GM12878 (cell line): ENCODE data around the gene OSGEP. TPM values are rescaled to one million over a fixed set of nuclear protein-coding genes. Genes with fewer than 3 reads are reported as not detected.

Experiments
- ATAC-seq: fragments of 200-7000 bp; cut with Tn5 transposase; 3 replicates; pipeline ENCODE4 v1.9.1; 2020; ENCODE audit warnings: mild to moderate bottlenecking, moderate library complexity
- BruUV-seq: library from RNA; stranded (reverse); fragments of 400-500 nt; replicated peaks from 2 replicates; lab custom pipeline; 2021; lab: Mats Ljungman, UMichigan
- CTCF ChIA-PET: fragments of 300-600 bp; sonication (Branson Sonifier 250); formaldehyde crosslinking; extraction: SDS; loops from one replicate; lab custom pipeline; 2021; ENCODE audit warnings: inconsistent platforms; lab: Yijun Ruan, JAX
- POLR2A ChIA-PET: fragments of 350-600 bp; formaldehyde crosslinking; extraction: SDS; loops from one replicate; lab custom pipeline; 2021; ENCODE audit warnings: inconsistent platforms; lab: Charles Lee
- RAD21 ChIA-PET: fragments of 300-600 bp; sonication (Branson Sonifier 250); formaldehyde crosslinking; loops from one replicate; lab custom pipeline; 2023; ENCODE audit warnings: antibody characterized with exemption; ENCODE audit not compliant: unreplicated experiment; lab: Charles Lee
- SMC1A ChIA-PET: fragments of 300-600 bp; sonication (Branson Sonifier 250); formaldehyde crosslinking; loops from one replicate; lab custom pipeline; 2023; ENCODE audit not compliant: unreplicated experiment, uncharacterized antibody; lab: Charles Lee
- DNase-seq: peaks from one replicate; pipeline ENCODE4 v3.0.0-alpha.2; 2011; ENCODE audit warnings: low read depth, low spot score
- FAIRE-seq: peaks from 3 replicates; lab custom pipeline; 2011; peaks lifted over from hg19 to GRCh38; lab: Jason Lieb, UNC
- H2AFZ ChIP-seq: 2 replicates; pipeline ENCODE4 v1.6.0; 2011; ENCODE audit warnings: low read depth, low read length, control low read depth; ENCODE audit not compliant: control insufficient read depth
- H3K27ac ChIP-seq: 2 replicates; pipeline ENCODE4 v1.5.1; 2011; ENCODE audit warnings: control low read depth; ENCODE audit not compliant: control insufficient read depth, insufficient read depth
- H3K27me3 ChIP-seq, 2 experiments: replicated peaks in 1 of 2; 2 replicates each; pipeline versions ENCODE4 v1.6.0 to v1.6.1; 2011; ENCODE audit warnings: low read length in 1 of 2; ENCODE audit not compliant: control insufficient read depth in 2 of 2, insufficient read depth in 2 of 2
- H3K36me3 ChIP-seq, 2 experiments: 2 replicates each; pipeline ENCODE4 v1.5.1; 2011; ENCODE audit warnings: low read length in 1 of 2; ENCODE audit not compliant: control insufficient read depth in 2 of 2, insufficient read depth in 2 of 2
- H3K4me1 ChIP-seq: 2 replicates; pipeline ENCODE4 v1.6.1; 2011; ENCODE audit warnings: mild to moderate bottlenecking, low read length, moderate library complexity, mixed read lengths; ENCODE audit not compliant: control insufficient read depth, insufficient read depth
- H3K4me2 ChIP-seq: 2 replicates; pipeline ENCODE4 v1.6.0; 2011; ENCODE audit warnings: control low read depth; ENCODE audit not compliant: control insufficient read depth, insufficient read depth
- H3K4me3 ChIP-seq: fragments of 200-600 bp; sonication (generic); 2 replicates; pipeline ENCODE4 v1.5.1; 2016
- H3K79me2 ChIP-seq: 2 replicates; pipeline ENCODE4 v1.6.0; 2011; ENCODE audit warnings: low read length; ENCODE audit not compliant: control insufficient read depth, insufficient read depth
- H3K9ac ChIP-seq: 2 replicates; pipeline ENCODE4 v1.8.0; 2011; ENCODE audit warnings: low read length, control low read depth, mixed read lengths; ENCODE audit not compliant: control insufficient read depth, insufficient read depth
- H3K9me3 ChIP-seq: replicated peaks from 3 replicates; pipeline ENCODE4 v1.5.1; 2011; ENCODE audit warnings: mild to moderate bottlenecking, low read length; ENCODE audit not compliant: control insufficient read depth, insufficient read depth
- H4K20me1 ChIP-seq: 2 replicates; pipeline ENCODE4 v1.6.0; 2011; ENCODE audit not compliant: control insufficient read depth, insufficient read depth
- CTCF ChIP-seq, 3 experiments: IDR thresholded peaks in 2 of 3; conservative IDR thresholded peaks in 1 of 3; 2 replicates each; pipeline ENCODE4 v1.5.1; 2011; ENCODE audit warnings: low read depth in 3 of 3, low read length in 3 of 3, mild to moderate bottlenecking in 3 of 3, control low read depth in 2 of 3, moderate library complexity in 2 of 3, inconsistent platforms in 1 of 3, mixed read lengths in 1 of 3; ENCODE audit not compliant: control insufficient read depth in 2 of 3, insufficient read depth in 1 of 3; ENCODE audit errors: extremely low read depth in 1 of 3
- RAD21 ChIP-seq: IDR thresholded peaks from 2 replicates; pipeline ENCODE4 v1.6.1; 2011; ENCODE audit warnings: mild to moderate bottlenecking, low read depth, low read length, moderate library complexity; ENCODE audit not compliant: insufficient read depth
- SMC3 ChIP-seq: IDR thresholded peaks from 2 replicates; pipeline ENCODE4 v1.6.1; 2011; ENCODE audit warnings: low read length, improper control_type of control experiment, borderline replicate concordance
- TCF7 ChIP-seq: IDR thresholded peaks from 2 replicates; pipeline ENCODE4 v1.6.1; 2014; ENCODE audit warnings: antibody characterized with exemption, borderline replicate concordance
- in situ Hi-C: fragments of 300-500 bp; cut with MboI; formaldehyde crosslinking; loops from 9 replicates; pipeline ENCODE4 v1.14.3; 2018; ENCODE audit warnings: mixed read lengths
- intact Hi-C: fragments of 100-400 bp; cut with micrococcal nuclease; formaldehyde crosslinking; loops from one replicate; pipeline ENCODE4 v1.14.2; 2022; ENCODE audit not compliant: unreplicated experiment
- polyA plus RNA-seq, 11 experiments: library from polyadenylated mRNA; depleted of rRNA in 4 of 11; unstranded in 6 of 11; stranded (reverse) in 5 of 11; fragments of >200 nt; fragmentation: Nextera tagmentation in 4 of 11; fragmentation: Illumina TruSeq in 1 of 11; extraction: Ambion mirVana in 4 of 11; extraction: Trizol in 1 of 11; gene quantifications; 1 replicate in 1 of 11; 2 replicates in 10 of 11; pipeline versions ENCODE4 v1.2.1 to v1.2.3, GENCODE V29; 2011 to 2016; ENCODE audit warnings: inconsistent platforms in 2 of 11, missing spikeins in 2 of 11, low read depth in 1 of 11
- total RNA-seq, 4 experiments: library from RNA; depleted of rRNA in 3 of 4; stranded (reverse); fragments of >200 nt in 3 of 4; fragmentation: Illumina TruSeq in 1 of 4; extraction: Trizol in 1 of 4; gene quantifications; 2 replicates each; pipeline versions ENCODE4 v1.2.1 to v1.2.3, GENCODE V29; 2013 to 2021

Gene OSGEP
- total and polyA plus RNA-seq, 10 of the 15 experiments (the other 5 are each of a cell fraction or from before 2014, with no cell fraction given) = 47.8 to 88.9 (median 52.8) TPM

DNA sequence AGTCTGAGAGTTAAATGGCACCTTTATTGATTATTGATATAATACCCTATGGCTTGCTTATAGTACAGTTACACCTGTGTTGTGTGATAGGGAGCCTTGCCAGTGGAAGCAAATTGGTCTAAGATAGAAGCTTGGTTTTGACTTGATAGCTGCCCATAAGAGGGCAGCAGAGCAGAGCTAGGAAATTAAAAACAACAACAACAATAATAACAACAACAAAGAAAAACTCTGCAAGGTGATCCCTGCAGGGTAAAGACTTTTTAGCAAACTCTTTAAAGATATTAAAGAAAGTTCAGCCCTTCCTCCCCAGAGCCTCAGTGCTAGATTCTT lies 32.7 kb upstream of the OSGEP start:
- Histone ChIP-seq H2AFZ (no peak overlapping the region), H3K27me3 (no peaks in the 10 kb centered on the region), H3K4me3 (no peak overlapping the region), H3K79me2 (no peaks in the 10 kb centered on the region), H3K9ac (no peak overlapping the region), H4K20me1 (no peaks in the 10 kb centered on the region), H3K36me3 (no peaks in the 10 kb centered on the region), H3K4me2 (no peak overlapping the region), H3K9me3 (no peaks in the 10 kb centered on the region), H3K27ac (no peak overlapping the region), H3K4me1 (peaks cover 20% of the 10 kb centered on the region)
- ChIA-PET RAD21 (interaction anchor here (0.6 to 4.3 kb wide), 14 partner anchors 9 to 386 kb away, joined by 3 to 21 read pairs (median 3); partner anchors contain the start of gene PNP), CTCF (interaction anchor here (0.8 to 6.9 kb wide), 18 partner anchors 9 to 207 kb away, joined by 3 to 42 read pairs (median 6); partner anchors contain the start of genes CCNB1IP1 and TEP1), POLR2A (interaction anchor here (0.8 to 5.6 kb wide), 7 partner anchors 17 to 158 kb away, joined by 3 to 28 read pairs (median 4); partner anchors contain the start of genes APEX1, PIP4P1 and PNP), SMC1A (interaction anchor here (0.9 to 8.1 kb wide), 13 partner anchors 9 to 155 kb away, joined by 3 to 49 read pairs (median 4); partner anchors contain the start of genes PIP4P1, PNP and TEP1)
- peak; percentile 15; the same call in 1 of the 2 replicates for TF ChIP-seq SMC3
- TF ChIP-seq CTCF (IDR thresholded peaks at IDR 0.05 in 2 of 3, conservative IDR thresholded peaks at IDR 0.05 in 1 of 3; ENCODE audit: control insufficient read depth in 2 of 3, extremely low read depth in 1 of 3, insufficient read depth in 1 of 3, low read depth in 3 of 3, low read length in 3 of 3) = peak in 2 of 3 experiments; percentile 10 to 38; a peak in 2 of 6 replicates
- no peak for TF ChIP-seq TCF7
- peak; percentile 33; the same call in 1 of the 2 replicates for TF ChIP-seq RAD21
- no peak for FAIRE-seq
- DNase-seq = no peak
- no peak for ATAC-seq
- in situ Hi-C loops = no loop called here
- BruUV-seq = no TSS peak
- intact Hi-C loops = no loop called here
